ENCODE results near the gene ADNP.

ADNP gene

DNA sequence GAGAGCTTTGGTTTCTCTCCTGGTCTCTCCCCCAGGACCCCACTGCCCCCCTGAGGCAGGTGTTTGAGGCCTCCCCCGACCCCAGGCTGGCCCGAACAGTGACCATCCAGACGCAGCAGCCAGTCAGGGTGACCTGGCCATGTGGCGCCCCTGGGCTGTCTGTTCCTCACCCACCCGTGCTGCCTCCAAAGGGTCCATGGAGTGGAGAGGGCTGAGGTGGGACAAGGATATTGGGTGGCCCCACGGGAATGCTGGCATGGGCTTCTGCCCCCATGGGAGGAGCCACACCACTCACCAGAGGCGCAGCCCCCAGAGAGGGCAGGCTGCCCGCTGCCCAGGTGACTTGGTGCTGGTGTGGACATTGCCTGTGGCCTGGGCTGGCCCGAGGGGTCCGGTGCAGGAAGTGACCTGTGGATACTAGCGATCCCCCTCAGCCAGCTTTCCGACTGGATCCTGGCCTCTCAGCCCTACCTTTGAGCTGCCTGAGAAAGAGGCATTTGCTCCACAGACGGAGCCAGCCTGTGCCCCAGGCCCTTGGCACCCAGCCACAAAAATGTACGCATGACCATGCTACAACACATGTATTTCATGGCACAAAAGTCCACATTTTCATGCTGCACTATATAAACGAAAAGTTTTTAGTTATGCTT lies 85.5 kb downstream of the ADNP start:
- DNase-seq = no peak

DNA sequence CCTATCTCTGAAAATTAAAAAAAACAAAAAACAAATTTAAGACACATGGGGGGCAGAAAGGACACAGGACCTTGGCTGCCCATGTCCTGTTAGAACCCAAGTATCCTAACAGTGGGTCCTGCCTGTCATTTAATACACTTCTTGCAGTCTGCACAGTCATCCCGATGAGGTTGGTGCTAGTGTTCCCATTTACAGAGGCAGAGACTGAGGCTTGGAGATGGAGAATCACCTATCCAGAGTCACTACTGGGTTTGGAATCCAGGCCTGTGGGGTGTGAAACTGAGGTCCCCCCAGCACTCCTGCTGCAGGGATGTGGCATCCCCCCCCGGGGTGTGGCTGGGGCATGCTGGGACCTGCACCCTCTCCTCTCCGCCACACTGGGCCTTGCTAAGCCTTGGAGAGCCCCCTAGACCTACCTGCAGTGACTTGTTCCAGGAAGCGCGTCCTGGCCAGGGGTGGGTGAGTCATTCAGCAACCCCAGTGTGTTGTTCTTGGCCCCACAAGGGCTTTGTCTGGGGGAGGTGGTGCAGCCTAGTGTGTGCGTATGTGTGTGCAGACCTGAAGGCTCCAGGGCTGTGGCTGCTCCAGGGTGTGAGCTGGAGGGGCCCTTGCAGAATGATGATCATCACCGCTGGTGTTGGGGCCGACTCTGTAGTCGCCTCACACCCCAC lies 86.7 kb downstream of the ADNP start:
- DNase-seq = no peak

DNA sequence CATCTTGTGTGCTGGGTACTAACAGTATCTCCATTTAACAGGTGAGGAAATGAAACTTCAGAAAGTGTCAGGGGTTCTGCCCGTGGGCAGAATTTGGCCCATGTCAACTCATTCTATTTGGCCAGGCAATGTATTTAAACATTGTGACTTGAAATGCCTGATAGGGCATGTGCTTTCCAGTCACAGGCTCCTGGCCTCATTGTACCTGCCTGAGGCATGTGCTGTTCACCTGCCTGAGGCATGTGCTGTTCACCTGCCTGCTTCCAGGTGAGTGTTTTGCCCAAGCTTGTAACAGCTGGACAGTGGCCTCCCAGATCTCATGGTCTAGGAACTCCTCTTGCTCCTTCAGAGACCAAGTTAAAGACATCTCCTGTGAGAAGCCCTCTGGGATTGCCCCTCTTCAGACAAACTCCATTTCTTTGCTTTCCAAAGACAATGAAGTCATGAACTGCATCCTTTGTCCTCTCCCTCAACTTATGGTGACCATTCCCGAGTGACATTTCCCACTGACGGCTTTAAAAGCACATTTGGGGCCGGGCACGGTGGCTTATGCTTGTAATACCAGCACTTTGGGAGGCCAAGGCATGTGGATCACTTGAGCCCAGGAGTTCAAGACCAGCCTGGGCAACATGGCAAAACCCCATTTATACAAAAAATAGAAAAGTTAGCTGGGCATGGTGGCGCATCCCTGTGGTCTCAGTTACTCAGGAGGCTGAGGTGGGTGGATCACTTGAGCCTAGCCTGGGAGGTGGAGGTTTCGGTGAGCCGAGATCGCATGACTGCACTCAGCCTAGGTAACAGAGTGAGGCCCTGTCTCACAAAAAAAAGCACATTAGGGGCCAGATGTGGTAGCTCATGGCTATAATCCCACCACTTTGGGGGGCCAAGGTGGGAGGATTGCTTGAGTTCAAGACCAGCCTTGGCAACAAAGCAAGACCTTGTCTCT lies 87.6 kb downstream of the ADNP start:
- no peak for DNase-seq

DNA sequence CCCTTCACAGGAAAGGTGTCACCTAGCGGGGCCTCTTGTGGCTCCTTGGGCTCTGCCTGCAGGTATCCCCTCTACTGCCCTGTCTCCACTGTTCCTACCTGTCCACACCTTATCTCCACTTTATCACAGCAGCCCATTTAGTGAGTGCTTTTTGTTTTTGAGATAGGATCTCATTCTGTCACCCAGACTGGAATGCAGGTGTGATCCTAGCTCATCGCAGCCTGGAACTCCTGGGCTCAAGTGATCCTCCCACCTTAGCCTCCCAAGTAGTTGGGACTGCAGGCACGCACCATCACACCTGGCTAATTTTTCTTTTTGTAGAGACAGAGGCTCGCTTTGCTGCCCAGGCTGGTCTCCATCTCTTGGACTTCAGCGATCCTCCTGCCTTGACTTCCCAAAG lies 88.4 kb downstream of the ADNP start:
- DNase-seq = no peak

Data from cortex of kidney (tissue), 1 donor.